AG09319 (cell line): Measurements from ENCODE around the gene POC1A.

Source experiments
- DNase-seq: peaks from one replicate; pipeline ENCODE4 v3.0.0-alpha.2; 2010; ENCODE audit warnings: low read depth; ENCODE audit errors: extremely low read depth
- CTCF ChIP-seq: IDR thresholded peaks from 2 replicates; pipeline ENCODE4 v1.5.1; 2011; ENCODE audit warnings: low read depth, mild to moderate bottlenecking, inconsistent platforms, low read length, moderate library complexity

The POC1A gene

GRCh38 chr3:52091586-52092270 is 62.5 kb downstream of the POC1A start:
- DNase-seq, result no peak
- TF ChIP-seq CTCF, result no peak

- no peak for DNase-seq
These were observed 63.2 kb downstream of the POC1A start for GRCh38 chr3:52090933-52091468.

GRCh38 chr3:52090131-52090932 is 63.9 kb downstream of the POC1A start:
- TF ChIP-seq CTCF, result no peak
- peak; percentile 34 for DNase-seq

More at GRCh38 chr3:52090933-52091468, 63.2 kb downstream of the POC1A start:
- TF ChIP-seq CTCF, result no peak

GRCh38 chr3:52089691-52090090 is 64.5 kb downstream of the POC1A start:
- DNase-seq, result no peak

GRCh38 chr3:52088445-52089367 is 65.5 kb downstream of the POC1A start:
- TF ChIP-seq CTCF, result no peak
- no peak for DNase-seq

More at GRCh38 chr3:52089691-52090090, 64.5 kb downstream of the POC1A start:
- TF ChIP-seq CTCF, result no peak

GRCh38 chr3:52087731-52088130 is 66.5 kb downstream of the POC1A start:
- no peak for DNase-seq
- no peak for TF ChIP-seq CTCF
